Stimulated activated naive CD8-positive, alpha-beta T cell treated with anti-CD3 and anti-CD28 coated beads, Interleukin-15, amount 100 ng/mL, for 72 hours (primary cell): Measurements from ENCODE around the gene AADACL4.

ENCODE experiments used
- ATAC-seq: fragments of 150-1000 bp; cut with Tn5 transposase; 2 replicates; pipeline ENCODE4 v1.10.0; 2021; ENCODE audit warnings: mild to moderate bottlenecking, moderate library complexity
- DNase-seq, 2 donors: peaks; one replicate each; pipeline ENCODE4 v3.0.0; 2021 to 2022
- H3K27ac Mint-ChIP-seq, 2 donors: one replicate each; pipeline ENCODE4 v1.8.0; 2022; ENCODE audit warnings: mild to moderate bottlenecking in 2 of 2, mixed read lengths in 2 of 2, moderate library complexity in 2 of 2
- H3K27me3 Mint-ChIP-seq: one replicate; pipeline ENCODE4 v1.8.0; 2022; ENCODE audit warnings: mixed read lengths
- H3K4me1 Mint-ChIP-seq: one replicate; pipeline ENCODE4 v1.8.0; 2022; ENCODE audit warnings: mild to moderate bottlenecking, mixed read lengths
- H3K4me3 Mint-ChIP-seq, 2 donors: one replicate each; pipeline ENCODE4 v1.8.0; 2022; ENCODE audit warnings: mild to moderate bottlenecking in 2 of 2, mixed read lengths in 2 of 2, moderate library complexity in 1 of 2
- H3K9me3 Mint-ChIP-seq, 2 donors: one replicate each; pipeline ENCODE4 v1.8.0; 2022; ENCODE audit warnings: mixed read lengths in 2 of 2

The AADACL4 gene

GRCh38 chr1:12643785-12644184 lies at the start of gene AADACL4:
Gene AADACL4, plus strand, starts transcription at chr1:12644085. Its CDS starts 462 bp downstream, at chr1:12644547.
- Mint-ChIP-seq H3K27me3 (peaks cover 37% of the 10 kb centered on the region), H3K4me1 (peaks cover 1% of the 10 kb centered on the region), H3K4me3 (no peak within 1 kb of the TSS), H3K27ac (no peak within 1 kb of the TSS), H3K9me3 (peaks cover 15 to 29% of the 10 kb centered on the region in 2 donors)
- ATAC-seq (no peak), DNase-seq (no peak)

GRCh38 chr1:12594490-12594889 lies 49.4 kb upstream of the AADACL4 start:
- H3K27ac Mint-ChIP-seq = peak overlapping the region; percentile 67 to 96
- H3K4me1 Mint-ChIP-seq = peaks cover 85% of the 10 kb centered on the region

GRCh38 chr1:12594966-12595756 lies 48.7 kb upstream of the AADACL4 start:
- no peaks in the 10 kb centered on the region for H3K9me3 Mint-ChIP-seq
- H3K4me1 Mint-ChIP-seq = peaks cover 92% of the 10 kb centered on the region
- peak overlapping the region; percentile 67 to 96 for H3K27ac Mint-ChIP-seq
- H3K27me3 Mint-ChIP-seq = no peaks in the 10 kb centered on the region
- ATAC-seq = peak; percentile 65
- DNase-seq = peak; percentile 24 to 29
- H3K4me3 Mint-ChIP-seq = peak overlapping the region; percentile 59 to 76

More at GRCh38 chr1:12594490-12594889, 49.4 kb upstream of the AADACL4 start:
- H3K4me3 Mint-ChIP-seq = peak overlapping the region; percentile 59 to 76
- H3K9me3 Mint-ChIP-seq = no peaks in the 10 kb centered on the region
- ATAC-seq = no peak
- DNase-seq = no peak
- no peaks in the 10 kb centered on the region for H3K27me3 Mint-ChIP-seq

GRCh38 chr1:12595757-12596006 lies 48.2 kb upstream of the AADACL4 start:
- Mint-ChIP-seq H3K4me3 (peak overlapping the region; percentile 59 to 75), H3K4me1 (peaks cover 95% of the 10 kb centered on the region)

GRCh38 chr1:12596007-12596821 lies 47.7 kb upstream of the AADACL4 start:
- Mint-ChIP-seq H3K4me3 (peak overlapping the region; percentile 59 to 75), H3K4me1 (peaks cover 95% of the 10 kb centered on the region), H3K27me3 (no peaks in the 10 kb centered on the region), H3K27ac (peak overlapping the region in 1 of 2 donors; percentile 54), H3K9me3 (no peaks in the 10 kb centered on the region)
- DNase-seq (no peak), ATAC-seq (peak; percentile 69)

More at GRCh38 chr1:12595757-12596006, 48.2 kb upstream of the AADACL4 start:
- no peaks in the 10 kb centered on the region for H3K9me3 Mint-ChIP-seq
- H3K27ac Mint-ChIP-seq = no peak overlapping the region
- DNase-seq = no peak
- H3K27me3 Mint-ChIP-seq = no peaks in the 10 kb centered on the region
- ATAC-seq = peak; percentile 66

- DNase-seq = no peak
- no peaks in the 10 kb centered on the region for H3K27me3 Mint-ChIP-seq
- peaks cover 99% of the 10 kb centered on the region for H3K4me1 Mint-ChIP-seq
- peak overlapping the region; percentile 22 to 40 for H3K27ac Mint-ChIP-seq
- no peaks in the 10 kb centered on the region for H3K9me3 Mint-ChIP-seq
- H3K4me3 Mint-ChIP-seq = peak overlapping the region; percentile 59 to 75
- no peak for ATAC-seq
Observed at GRCh38 chr1:12597792-12598191, 46.1 kb upstream of the AADACL4 start.

GRCh38 chr1:12598974-12599373 lies 44.9 kb upstream of the AADACL4 start:
- no peak overlapping the region for H3K4me3 Mint-ChIP-seq
- H3K4me1 Mint-ChIP-seq = peaks cover 99% of the 10 kb centered on the region
- H3K27me3 Mint-ChIP-seq = no peaks in the 10 kb centered on the region
- H3K9me3 Mint-ChIP-seq = no peaks in the 10 kb centered on the region
- H3K27ac Mint-ChIP-seq = no peak overlapping the region
- ATAC-seq (no peak), DNase-seq (no peak)

- H3K4me1 Mint-ChIP-seq = peaks cover 99% of the 10 kb centered on the region
- H3K27ac Mint-ChIP-seq = peak overlapping the region in 1 of 2 donors; percentile 20
- no peaks in the 10 kb centered on the region for H3K9me3 Mint-ChIP-seq
- no peak for DNase-seq
- H3K4me3 Mint-ChIP-seq = no peak overlapping the region
- no peaks in the 10 kb centered on the region for H3K27me3 Mint-ChIP-seq
- no peak for ATAC-seq
Observed at GRCh38 chr1:12599657-12600056, 44.2 kb upstream of the AADACL4 start.

- ATAC-seq (no peak), DNase-seq (no peak)
- H3K27me3 Mint-ChIP-seq = no peaks in the 10 kb centered on the region
- no peak overlapping the region for H3K4me3 Mint-ChIP-seq
- H3K27ac Mint-ChIP-seq = peak overlapping the region in 1 of 2 donors; percentile 30
- peaks cover 99% of the 10 kb centered on the region for H3K4me1 Mint-ChIP-seq
- no peaks in the 10 kb centered on the region for H3K9me3 Mint-ChIP-seq
Observed at GRCh38 chr1:12600335-12600734, 43.5 kb upstream of the AADACL4 start.

- Mint-ChIP-seq H3K4me1 (peaks cover 100% of the 10 kb centered on the region), H3K27me3 (no peaks in the 10 kb centered on the region), H3K27ac (peak overlapping the region; percentile 74 to 80), H3K4me3 (peak overlapping the region in 1 of 2 donors; percentile 10), H3K9me3 (no peaks in the 10 kb centered on the region)
- peak; percentile 36 to 45 for DNase-seq
- ATAC-seq = no peak
Observed at GRCh38 chr1:12600880-12601633, 42.8 kb upstream of the AADACL4 start.

GRCh38 chr1:12601700-12602658 lies 41.9 kb upstream of the AADACL4 start:
- Mint-ChIP-seq H3K4me1 (peaks cover 97% of the 10 kb centered on the region), H3K27me3 (no peaks in the 10 kb centered on the region), H3K27ac (peak overlapping the region; percentile 48 to 80), H3K9me3 (no peaks in the 10 kb centered on the region), H3K4me3 (peak overlapping the region; percentile 18 to 23)
- ATAC-seq (peak; percentile 6), DNase-seq (peak in 1 of 2 donors; percentile 40)

GRCh38 chr1:12602659-12603024 lies 41.2 kb upstream of the AADACL4 start:
- peaks cover 97% of the 10 kb centered on the region for H3K4me1 Mint-ChIP-seq
- H3K27me3 Mint-ChIP-seq = no peaks in the 10 kb centered on the region
- peak overlapping the region in 1 of 2 donors; percentile 22 for H3K4me3 Mint-ChIP-seq
- H3K27ac Mint-ChIP-seq = peak overlapping the region; percentile 48 to 77
- peaks cover 6 to 7% of the 10 kb centered on the region in 2 donors for H3K9me3 Mint-ChIP-seq
- DNase-seq = no peak
- no peak for ATAC-seq

- H3K4me3 Mint-ChIP-seq = peak overlapping the region in 1 of 2 donors; percentile 22
- no peak for DNase-seq
- no peak for ATAC-seq
- H3K27me3 Mint-ChIP-seq = no peaks in the 10 kb centered on the region
- peak overlapping the region; percentile 48 to 77 for H3K27ac Mint-ChIP-seq
- H3K4me1 Mint-ChIP-seq = peaks cover 97% of the 10 kb centered on the region
- H3K9me3 Mint-ChIP-seq = peaks cover 12% of the 10 kb centered on the region in 2 donors
Observed at GRCh38 chr1:12603224-12603623, 40.7 kb upstream of the AADACL4 start.

- Mint-ChIP-seq H3K27ac (peak overlapping the region; percentile 77 to 86), H3K9me3 (peaks cover 13 to 23% of the 10 kb centered on the region in 2 donors), H3K4me1 (peaks cover 97% of the 10 kb centered on the region), H3K4me3 (peak overlapping the region; percentile 73 to 78), H3K27me3 (no peaks in the 10 kb centered on the region)
- DNase-seq = peak; percentile 60 to 78
- ATAC-seq = peak; percentile 99
Observed at GRCh38 chr1:12604114-12604874, 39.6 kb upstream of the AADACL4 start.
